AG20443 (cell line): ENCODE results near the gene MGAT4C.
"Not testable (repeated sequence)": the region's sequence is repeated elsewhere in the genome, so short reads cannot be mapped to it uniquely, and the experiment has no call there.

Source experiments
- DNase-seq: peaks from one replicate; pipeline ENCODE4 v3.0.0; 2012; ENCODE audit warnings: low spot score, mixed read lengths

The MGAT4C gene

DNA sequence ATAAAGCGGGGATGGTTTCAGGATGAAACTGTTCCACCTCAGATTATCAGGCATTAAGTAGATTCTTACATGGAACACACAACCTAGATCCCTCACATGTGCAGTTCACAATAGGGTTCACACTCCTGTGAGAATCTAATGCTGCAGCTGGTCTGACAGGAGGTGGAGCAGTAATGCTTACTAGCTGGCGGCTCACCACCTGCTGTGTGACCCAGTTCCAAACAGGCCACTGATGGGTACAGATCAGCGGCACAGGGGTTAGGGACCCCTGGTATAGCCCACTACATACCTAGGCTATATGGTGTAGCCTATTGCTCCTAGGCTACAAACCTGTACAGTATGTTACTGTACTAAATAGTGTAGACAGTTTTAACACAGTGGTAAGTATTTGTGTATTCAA lies 129.3 kb downstream of the MGAT4C start:
- DNase-seq: not testable (repeated sequence)

DNA sequence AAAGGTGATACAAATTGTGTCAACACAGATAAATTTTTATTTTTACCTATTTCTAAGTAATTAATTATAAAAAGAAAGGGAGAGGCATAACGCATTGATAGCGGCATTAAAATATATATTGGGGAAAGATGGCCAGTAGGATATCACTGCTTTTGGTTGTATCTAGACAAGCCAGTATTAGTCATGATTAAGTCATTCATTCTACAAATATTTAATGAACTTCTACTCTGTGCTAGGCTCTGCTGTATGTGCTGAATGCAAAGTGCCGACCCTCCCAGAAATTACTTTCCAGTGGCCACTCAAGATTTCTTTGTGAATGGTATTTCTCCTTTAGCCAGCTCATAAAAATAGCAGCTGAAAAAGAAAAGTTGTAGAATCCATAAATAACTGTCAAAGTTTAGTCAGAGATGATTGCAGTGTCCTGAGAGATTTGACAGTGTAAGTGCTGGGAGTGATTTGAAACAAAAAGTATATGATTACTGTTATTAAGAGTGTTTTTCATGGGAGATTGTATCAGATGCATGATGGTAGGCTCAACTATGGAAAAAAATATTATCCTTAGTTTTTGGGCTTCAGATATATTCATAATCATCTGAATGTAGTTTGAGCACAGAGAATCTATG lies 133.2 kb downstream of the MGAT4C start:
- no peak for DNase-seq

DNA sequence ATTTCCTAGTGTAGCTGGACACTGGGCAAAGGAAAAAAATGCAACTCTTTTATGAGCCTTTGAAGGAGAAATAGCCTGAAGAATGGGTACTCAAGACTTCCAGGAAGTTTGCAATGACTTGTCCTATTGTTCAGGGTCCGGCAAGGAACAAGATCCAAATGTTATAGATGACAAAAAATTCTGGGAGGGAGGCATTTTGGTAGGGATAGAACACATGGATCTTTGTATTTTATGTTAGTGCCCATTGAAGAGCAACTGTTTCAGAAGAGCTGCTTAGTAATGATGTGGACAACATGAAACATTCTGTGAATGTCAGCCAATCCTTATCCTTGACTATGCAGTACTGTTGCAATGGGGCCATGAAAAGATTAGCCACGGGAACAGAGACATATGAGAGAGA lies 138.0 kb downstream of the MGAT4C start:
- no peak for DNase-seq

DNA sequence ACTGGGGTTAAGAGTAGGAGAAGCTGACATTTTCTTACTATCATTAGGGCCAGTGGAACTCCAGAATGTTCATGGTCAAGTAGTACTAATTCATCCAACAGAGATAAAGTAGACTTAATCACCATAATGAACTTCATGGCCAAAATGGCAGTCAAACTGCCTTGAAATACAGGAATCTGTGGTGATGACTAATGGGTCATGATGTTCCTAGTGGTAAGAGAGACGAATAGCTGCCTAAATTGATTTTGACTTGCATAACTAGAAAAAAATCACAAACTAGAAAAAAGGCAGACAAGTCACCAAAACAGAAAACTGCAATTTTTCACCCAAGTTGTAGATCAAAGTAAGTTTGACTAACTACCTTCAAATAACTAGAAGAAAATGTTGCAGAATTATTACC lies 138.5 kb downstream of the MGAT4C start:
- DNase-seq: no peak

DNA sequence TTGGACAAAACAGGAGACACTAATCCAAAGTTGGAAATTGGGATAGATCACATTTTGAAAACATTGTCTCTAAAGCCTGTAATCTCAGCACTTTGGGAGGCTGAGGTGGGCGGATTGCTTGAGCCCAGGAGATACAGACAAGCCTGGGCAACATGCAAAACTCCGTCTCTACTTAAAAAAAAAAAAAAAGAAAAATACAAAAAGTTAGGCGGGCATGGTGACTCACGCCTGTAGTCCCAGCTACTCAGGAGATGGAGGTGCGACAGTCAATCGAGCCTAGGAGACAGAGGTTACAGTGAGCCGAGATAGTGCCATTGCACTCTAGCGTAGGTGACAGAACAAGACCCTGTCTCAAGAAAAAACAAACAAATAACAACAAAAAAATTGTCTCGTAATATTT lies 152.1 kb downstream of the MGAT4C start:
- no peak for DNase-seq

DNA sequence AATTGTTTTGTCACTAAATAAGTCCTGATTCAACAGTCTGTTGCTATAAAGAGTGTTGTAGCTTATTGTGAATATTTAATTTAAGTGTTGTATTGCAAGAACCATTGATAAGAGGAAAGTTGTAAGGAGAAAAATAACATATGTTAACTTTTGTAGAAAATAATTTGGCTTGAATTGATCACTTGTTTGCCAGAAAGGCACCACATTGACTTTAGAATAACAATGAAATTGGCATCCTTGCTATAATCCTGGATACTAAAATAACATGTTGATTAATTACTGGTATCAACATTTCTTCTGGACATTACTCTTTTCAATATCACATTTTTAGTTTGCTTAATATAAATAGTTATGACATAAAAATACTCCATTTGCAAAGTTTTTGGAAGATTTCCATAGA lies 159.0 kb downstream of the MGAT4C start:
- no peak for DNase-seq

DNA sequence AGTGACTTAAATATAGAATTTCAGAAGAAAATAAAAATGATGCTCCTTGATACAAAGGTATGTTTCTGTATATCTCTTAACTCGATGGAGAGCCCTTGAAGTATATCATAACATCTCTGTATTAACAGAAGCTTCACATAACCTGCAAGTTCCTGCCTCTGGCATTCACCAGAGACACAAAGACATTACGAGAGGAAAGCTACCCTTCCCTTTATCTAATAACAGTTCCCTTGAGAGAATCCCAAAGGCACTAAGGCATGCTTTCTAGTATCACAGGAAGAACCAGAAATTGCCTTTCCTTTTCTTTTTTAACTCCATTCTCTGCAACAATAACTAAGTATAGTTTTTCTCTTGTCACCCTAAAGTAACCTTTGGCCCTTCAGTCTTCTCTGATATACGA lies 164.5 kb downstream of the MGAT4C start:
- DNase-seq: no peak

DNA sequence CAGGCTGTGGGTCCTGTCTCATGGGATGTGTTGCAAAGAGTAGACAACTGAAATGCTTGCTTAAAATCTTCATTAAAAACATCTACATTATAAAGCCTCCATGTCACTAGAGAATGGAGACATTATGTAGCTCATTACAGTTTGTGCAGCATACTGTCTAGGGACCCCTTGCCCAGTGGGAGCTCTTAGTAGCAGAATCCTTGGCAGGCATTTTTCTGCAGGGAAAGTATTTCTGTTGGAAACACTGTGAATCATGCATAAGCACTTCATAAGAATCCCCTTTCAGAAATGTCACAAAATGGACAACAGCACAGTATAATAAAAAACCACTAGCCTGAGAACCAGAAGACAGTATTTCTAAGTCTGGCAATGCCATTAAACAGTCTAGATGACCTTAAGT lies 174.3 kb downstream of the MGAT4C start:
- no peak for DNase-seq

DNA sequence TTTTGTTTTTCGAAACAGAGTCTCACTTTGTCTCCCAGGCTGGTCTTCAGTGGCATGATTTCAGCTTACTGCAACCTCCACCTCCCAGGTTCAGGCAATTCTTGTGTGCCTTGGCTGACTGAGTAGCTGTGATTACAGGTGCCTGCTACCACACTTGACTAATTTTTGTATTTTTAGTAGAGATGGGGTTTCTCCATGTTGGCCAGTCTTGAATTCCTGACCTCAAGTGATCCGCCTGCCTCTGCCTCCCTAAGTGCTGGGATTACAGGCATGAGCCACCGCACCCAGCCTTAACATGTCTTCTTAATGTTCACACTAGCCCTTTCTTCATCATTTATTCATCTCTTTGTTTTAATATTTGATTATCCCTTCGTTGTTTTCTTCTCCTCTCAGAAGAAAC lies 197.1 kb downstream of the MGAT4C start:
- DNase-seq: not testable (repeated sequence)

DNA sequence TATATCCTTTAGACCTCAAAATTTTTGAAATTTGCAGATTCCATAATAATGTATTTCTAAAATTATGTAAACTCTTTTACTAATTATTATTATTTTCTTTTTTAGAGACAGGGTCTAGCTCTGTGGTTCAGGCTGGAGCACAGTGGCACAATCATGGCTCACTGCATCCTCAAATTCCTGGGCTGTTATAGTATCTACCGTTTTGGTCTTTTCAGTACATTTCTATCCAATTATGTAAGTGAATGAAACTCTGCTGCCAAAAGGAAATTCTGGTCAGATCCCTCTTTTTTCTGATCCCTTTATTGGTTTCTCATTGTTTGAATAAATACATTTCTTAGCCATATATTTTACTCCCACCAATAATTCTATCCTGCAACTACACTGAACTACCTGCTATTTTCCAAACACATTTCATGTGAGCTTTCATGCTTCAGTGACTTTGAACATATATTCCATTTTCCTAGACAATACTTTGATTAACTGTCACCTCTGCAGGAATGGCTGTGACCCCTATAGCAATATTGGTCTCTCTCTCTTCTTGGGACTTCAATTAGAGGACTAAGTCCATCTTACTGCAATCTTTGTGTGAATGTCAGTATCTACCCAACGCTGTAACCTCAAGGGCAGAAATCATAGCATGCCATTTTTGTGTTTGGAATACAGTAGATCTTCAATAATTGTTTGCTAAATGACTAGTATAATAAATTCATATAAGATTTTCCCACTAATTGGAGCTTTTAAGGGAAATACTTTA lies 198.9 kb downstream of the MGAT4C start:
- DNase-seq: no peak

DNA sequence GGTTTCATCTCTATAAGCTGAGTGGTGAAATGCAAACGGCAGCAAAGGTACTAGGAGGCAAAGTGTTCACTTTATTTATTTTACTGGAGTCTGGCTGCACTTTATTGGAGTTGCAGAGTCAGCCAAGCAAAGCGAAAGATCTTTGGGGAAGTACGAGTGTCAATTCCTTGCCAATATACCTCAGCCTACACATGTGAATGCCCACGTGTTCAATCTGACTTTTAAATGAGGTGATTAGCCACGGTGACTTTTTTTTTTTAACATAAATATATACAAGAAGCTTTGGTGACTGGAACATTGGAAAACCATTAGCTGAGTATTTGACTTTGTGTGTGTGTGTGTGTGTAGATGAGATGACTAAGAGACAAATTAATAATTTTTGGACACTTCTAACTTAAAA lies 203.3 kb downstream of the MGAT4C start:
- DNase-seq: no peak

DNA sequence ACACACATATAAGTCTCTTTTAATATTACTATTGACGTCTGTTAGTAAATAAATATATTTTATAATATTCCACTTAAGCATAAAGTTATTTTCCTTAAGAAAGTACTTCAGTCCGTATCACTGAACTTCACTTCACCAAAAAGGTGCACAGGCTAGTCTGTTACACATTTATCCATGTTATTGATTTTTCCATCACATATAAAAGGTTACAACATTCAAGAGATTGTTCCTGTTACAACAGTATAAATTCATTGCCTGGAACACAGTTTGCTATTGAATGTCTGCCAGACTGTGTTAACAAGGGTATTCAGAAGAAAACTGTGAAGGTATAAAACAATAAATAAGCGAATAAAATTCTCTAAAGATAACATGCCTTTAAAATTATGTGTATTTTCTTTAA lies 206.2 kb downstream of the MGAT4C start:
- no peak for DNase-seq

DNA sequence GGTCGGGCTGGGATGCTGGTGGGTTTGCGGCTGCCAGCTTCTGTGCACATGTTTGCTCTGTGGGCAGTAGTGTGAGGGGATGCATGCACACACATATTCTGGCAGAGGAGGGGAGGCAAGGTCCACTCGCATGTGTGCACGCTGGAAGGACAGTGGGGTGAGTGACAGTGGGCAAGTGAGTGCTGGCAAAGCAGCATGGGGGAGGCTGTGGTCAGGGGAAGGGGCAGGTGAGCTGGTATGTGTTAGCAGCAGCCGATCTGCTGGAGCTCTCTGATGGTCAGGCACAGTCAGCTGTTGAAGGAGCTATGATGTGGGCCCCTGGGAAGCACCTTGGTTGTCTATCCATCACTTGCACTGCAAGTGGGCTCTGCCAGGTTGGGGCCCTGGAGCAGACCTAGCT lies 211.8 kb downstream of the MGAT4C start:
- no peak for DNase-seq

DNA sequence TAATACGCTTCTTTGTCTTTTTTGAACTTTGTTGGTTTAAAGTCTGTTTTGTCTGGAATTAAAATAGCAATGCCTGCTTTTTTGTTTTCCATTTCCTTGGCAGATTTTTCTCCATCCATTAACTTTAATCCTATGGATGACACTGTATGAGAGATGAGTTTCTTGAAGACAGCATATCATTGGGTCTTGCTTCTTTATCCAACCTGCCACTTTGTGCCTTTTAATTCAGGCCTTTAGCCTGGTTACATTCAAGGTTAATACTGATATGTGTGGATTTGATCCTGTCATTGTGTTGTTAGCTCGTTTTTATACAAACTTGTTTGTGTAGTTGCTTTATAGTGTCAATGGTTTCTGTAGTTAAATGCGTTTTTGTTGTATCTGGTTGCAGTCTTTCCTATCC lies 214.1 kb downstream of the MGAT4C start:
- DNase-seq: no peak

DNA sequence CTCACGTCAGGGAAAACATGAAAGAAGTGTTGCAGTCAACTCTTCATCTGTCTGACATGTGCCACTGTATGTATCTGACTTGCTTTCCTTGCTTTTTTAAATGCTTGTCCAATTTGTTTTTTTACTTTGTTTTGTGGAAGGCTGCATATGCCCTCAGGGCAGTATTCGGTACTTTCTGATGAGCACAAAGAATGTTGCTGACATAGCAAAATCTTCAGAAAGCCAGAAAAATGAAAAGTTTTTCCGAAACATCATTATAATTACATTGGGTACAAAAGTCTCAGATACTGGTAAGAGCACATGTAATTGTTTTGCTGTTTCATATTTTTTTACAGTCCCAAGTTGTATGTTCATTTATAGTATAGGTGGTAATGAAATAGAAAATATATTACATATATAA lies 237.8 kb downstream of the MGAT4C start:
- no peak for DNase-seq

DNA sequence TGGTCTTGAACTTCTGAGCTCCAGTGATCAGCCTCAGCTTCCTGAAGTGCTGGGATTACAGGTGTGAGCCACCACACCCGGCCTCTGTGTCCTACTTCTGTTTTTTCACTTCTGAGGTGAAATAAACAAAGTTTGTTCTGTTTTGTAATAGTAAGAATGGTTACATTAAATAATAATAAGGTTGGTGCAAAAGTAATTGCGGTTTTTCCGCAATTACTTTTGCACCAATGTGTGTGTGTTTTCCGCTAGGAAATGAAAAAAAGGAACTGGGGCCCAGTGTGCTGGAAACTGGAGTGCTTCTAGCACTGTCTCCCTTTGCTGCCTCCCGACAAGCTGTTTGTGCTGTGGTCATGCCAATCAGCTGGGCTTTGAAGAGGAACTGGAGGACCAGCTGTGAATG lies 241.2 kb downstream of the MGAT4C start:
- DNase-seq: no peak

DNA sequence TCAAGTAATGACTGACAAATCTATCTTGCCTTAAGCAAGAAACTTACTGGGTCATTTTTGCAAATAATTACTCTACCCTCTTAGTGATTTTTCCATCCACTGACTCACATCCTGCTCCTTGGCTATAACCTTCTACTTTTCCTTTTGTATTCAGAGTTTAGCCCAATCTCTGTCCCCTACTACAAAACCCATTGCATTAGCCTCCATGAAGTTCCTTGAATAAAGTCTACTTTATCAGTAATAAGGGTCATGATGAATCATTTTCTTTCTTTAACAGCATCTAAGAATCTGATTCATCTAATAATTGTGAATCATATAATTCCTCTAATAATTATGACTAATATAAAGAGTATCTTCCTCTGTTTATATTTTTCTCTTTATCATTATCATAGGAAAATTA lies 249.5 kb downstream of the MGAT4C start:
- no peak for DNase-seq

DNA sequence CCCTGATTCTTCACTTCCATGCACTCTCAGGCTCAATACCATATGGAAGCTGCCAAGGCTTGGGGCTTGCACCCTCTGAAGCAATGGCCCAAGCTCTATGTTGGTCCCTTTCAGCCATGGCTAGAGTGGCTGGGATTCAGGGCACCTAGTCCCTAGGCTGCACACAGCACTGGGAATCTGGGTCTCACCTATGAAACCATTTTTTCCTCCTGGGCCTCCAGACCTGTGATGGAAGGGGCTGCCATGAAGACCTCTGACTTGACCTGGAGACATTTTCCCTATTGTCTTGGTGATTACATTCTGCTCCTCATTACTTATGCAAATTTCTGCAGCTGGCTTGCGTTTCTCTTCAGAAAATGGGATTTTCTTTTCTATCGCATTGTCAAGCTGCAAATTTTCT lies 258.1 kb downstream of the MGAT4C start:
- DNase-seq: no peak

DNA sequence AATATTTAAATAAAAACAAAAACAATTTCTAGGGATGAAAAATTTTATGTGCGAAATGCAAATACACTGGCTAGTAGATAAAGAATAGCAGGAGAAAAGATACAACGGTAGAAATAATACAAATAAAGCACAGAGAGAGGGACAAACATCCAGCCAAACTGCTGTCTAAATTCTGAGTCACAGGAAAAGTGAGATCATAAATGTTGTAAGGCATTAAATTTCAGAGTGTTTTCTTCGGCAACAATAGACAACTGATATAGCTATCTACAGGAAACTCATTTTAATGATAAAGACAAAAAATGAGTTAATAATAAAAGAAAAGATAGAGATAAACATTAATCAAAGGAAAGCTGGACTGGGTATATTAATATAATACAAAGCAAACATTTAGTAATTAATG lies 259.9 kb downstream of the MGAT4C start:
- no peak for DNase-seq

DNA sequence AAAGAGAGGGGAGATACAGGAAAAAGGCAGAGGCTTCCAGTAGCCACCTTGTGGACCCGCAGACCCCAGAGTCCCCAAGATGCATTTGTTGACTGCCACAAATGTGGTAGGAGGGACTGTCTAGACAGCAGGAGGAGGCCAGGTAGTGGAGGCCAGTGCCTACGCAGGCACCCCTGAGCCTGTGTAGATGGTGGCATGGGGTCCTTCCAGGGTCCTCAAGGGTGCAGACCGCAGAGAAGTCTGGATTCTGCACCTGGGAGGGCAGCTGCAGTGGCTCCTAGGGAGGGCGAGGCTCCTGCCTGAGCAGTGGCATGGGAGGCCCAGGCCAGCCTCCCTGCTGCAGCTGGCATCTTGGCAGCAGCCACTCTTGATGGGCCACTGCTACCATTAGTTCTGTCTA lies 262.4 kb downstream of the MGAT4C start:
- no peak for DNase-seq

DNA sequence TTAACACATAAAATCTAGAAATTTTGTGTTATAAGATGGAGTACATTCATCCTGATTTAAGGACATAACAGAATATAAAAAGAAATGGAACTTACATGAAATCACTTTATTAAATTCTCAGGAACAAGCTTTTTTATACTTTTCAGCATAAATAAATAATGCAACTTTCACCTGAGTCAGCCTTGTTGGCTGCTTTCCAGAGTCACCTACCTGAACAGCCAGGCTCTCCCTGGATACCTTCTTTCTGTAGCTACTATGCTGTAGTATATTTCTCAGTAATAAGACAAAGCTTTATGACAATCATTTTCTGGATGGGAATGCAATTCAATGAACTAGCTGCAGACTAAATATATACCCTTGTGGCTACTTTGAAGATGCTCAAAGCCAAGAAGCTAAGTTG lies 270.2 kb downstream of the MGAT4C start:
- no peak for DNase-seq

DNA sequence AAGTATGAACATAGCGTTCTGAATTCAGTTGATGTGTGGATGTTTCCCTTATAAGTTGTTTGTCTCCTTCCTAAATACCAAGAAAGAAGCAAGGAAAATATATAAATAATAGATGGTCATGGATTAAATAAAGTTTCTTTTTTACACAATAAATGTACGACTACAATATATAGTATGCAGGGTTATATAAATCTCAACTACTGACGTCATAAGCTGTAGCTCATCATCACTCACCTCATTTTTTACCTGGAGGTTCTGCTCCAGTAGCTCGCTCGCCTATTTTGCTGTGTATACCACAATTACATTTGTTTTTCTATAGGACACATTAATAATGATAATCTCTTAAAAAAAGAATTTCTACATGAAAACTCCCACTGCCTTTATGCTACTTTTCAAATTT lies 272.6 kb downstream of the MGAT4C start:
- no peak for DNase-seq

DNA sequence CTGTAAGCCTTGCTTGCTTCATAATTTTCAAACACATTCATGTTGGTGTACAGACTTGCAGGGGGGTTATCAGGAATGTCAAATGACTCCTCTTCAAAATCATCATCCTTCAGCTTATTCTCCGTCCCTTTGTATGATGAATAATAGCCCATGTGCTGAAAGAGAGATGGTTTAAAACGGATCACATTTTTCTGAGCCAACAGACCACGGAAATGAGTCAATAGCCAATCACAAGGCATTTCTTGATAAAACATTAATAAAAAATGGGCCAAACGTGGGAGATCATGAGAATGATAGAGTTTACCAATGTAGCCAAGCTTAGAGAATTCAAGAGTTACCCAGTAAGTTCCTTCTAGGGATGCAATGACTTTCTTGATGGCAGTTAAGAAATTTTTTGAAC lies 276.6 kb downstream of the MGAT4C start:
- no peak for DNase-seq

DNA sequence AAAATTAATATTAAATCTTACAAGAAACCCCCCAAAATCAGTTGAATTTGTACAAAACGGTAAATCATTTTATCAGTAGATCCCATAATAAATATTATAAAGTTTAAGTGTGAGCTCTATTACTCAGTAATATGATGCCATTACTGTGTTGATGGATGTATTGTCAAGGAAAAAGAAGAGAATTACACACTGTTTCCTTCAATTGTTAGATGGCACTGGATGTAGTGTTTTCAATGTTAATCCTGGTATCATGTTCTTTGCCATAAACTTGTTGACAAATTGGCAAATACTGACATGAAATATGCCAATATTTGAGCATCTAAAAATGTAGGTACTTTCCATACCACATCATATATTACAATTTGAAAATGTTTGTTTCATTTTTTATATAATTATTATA lies 280.5 kb downstream of the MGAT4C start:
- DNase-seq: no peak
